Measurements from ENCODE around the gene TALDO1.

The TALDO1 gene

DNA sequence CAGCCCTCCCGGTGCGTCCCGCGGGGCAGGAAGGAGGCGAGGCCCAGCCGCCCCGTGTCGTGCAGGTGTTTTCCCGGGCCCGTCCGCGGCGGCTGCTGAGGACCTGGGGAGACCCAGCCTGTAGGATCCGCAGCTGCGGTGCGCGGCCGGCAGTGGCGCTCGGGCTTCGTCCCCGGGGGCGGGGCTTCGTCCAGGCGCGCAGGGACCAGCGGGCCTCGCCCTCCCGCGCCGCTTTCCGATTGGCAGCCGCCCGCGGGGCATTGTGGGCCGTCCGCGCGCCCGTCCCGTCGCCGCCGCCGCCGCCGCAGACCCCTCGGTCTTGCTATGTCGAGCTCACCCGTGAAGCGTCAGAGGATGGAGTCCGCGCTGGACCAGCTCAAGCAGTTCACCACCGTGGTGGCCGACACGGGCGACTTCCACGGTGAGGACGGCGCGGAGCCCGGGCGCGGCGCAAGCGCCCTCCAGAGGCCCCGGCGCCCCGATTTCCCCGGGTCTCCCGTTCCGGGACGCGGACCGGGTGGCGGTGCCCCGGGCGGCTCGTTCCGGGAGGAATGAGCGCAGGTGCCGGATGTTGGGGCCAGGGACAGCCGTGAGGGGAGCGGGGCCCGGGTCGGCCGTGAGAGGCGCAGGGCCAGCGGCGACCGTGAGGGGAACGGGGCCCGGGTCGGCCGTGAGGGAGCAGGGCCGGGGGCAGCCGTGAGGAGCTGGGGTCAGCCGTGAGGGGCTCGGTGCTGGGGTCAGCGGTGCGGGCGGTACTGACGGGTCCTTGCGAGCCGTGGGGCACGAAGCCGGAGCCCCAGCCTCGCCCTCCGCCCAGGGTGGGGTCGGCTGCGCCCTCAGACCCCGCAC lies at the start of gene TALDO1:
TALDO1 (plus strand) TSS at position 307 of the 849 bp plus-strand sequence; CDS start at position 325, 18 bp downstream.
- Mint-ChIP-seq H3K27ac (peak within 1 kb of the TSS; percentile 82), H3K36me3 (ENCODE audit: low read depth) (no peaks in the 10 kb centered on the region), H3K4me3 (peak within 1 kb of the TSS; percentile 86), H3K27me3 (ENCODE audit: low read depth) (no peaks in the 10 kb centered on the region), H3K4me1 (ENCODE audit: low read depth) (peaks cover 17% of the 10 kb centered on the region), H3K9me3 (no peaks in the 10 kb centered on the region)

DNA sequence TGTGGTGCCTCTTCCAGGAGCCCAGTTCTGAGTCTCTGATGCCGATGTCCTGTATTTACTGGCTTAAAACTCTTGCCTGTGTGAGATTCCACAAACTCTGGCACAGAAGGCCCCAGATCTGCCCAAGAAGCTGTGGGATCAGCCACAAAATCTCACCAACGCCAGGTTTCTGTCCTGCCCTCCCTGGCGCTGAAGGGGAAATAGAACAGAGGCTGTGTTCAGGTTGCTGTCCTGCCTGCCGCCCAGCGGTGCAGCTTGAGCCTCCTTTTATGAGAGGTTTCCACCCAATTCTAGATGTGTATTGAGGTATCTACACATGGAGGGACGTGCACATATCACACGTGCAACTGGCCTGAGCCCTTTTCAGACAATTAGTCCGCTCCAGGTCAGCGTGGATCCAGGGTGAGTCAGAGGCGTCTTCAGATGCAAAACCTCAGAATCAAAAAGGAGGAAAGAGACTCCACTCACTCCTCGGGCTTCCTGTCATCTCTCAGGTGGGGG lies 49.4 kb upstream of the TALDO1 start:
- H3K4me3 Mint-ChIP-seq = no peak overlapping the region
- no peaks in the 10 kb centered on the region for H3K9me3 Mint-ChIP-seq
- H3K36me3 Mint-ChIP-seq (ENCODE audit: low read depth) = peaks cover 7% of the 10 kb centered on the region
- peak overlapping the region; percentile 67 for H3K27ac Mint-ChIP-seq
- no peaks in the 10 kb centered on the region for H3K27me3 Mint-ChIP-seq (ENCODE audit: low read depth)
- H3K4me1 Mint-ChIP-seq (ENCODE audit: low read depth) = peaks cover 22% of the 10 kb centered on the region

DNA sequence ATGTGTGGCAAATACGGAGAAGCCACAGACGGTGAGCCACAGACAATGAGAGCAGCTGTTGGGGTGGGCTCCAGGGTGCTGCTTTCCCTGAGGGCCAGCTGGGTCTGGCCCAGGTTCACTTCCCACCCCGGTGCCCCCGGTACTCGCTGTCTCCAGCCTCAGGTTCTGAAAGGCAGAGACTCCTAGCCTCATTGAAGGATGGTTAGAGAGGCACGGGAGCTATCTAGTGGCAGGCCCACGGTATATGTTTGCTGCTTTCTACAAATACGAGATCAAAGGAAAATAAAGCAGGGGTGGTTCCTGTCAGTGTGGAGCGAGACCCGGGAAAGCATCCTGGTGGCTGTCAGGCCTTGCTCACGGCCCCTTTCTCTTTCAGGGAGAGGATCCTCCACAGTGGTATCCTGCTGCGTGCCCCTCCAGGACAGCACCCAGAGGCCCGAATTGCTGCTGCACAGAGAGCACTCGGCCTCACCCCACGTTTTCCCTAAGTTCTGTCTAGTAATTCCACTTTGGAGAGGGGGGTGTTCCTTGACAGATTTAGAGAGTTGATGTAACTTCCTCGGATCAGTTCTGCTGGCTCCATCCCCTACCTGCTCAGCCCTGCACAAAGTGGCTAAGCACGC lies 48.7 kb upstream of the TALDO1 start:
- H3K27me3 Mint-ChIP-seq (ENCODE audit: low read depth) = no peaks in the 10 kb centered on the region
- no peaks in the 10 kb centered on the region for H3K9me3 Mint-ChIP-seq
- H3K36me3 Mint-ChIP-seq (ENCODE audit: low read depth) = peaks cover 7% of the 10 kb centered on the region
- no peak overlapping the region for H3K4me3 Mint-ChIP-seq
- H3K27ac Mint-ChIP-seq = no peak overlapping the region
- peaks cover 15% of the 10 kb centered on the region for H3K4me1 Mint-ChIP-seq (ENCODE audit: low read depth)

- H3K36me3 Mint-ChIP-seq (ENCODE audit: low read depth) = peaks cover 7% of the 10 kb centered on the region
- peaks cover 13% of the 10 kb centered on the region for H3K4me1 Mint-ChIP-seq (ENCODE audit: low read depth)
- no peak overlapping the region for H3K27ac Mint-ChIP-seq
- H3K4me3 Mint-ChIP-seq = no peak overlapping the region
- H3K9me3 Mint-ChIP-seq = no peaks in the 10 kb centered on the region
- no peaks in the 10 kb centered on the region for H3K27me3 Mint-ChIP-seq (ENCODE audit: low read depth)
Observed at GRCh38 chr11:699116-699508, 48.2 kb upstream of the TALDO1 start.

DNA sequence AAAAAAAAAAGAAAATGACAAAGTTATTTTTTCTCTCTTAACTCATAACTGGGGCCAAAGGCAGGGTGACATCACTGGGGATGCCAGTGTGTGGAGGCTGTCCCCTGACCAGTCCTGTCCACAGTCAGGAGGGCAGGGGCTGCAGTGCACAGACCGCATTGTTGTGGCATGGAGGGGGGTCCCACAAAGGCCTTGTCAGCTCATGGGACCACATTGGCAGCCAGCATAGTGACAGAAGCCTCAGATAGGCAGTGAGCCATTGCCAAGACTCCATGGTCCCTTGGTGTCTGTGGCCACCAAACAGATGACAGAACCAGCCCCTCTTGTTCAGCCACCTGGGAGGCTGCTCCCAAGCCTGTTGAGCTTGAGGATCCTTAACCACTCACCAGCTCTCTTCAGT lies 47.5 kb upstream of the TALDO1 start:
- H3K9me3 Mint-ChIP-seq = no peaks in the 10 kb centered on the region
- no peak overlapping the region for H3K4me3 Mint-ChIP-seq
- peaks cover 13% of the 10 kb centered on the region for H3K4me1 Mint-ChIP-seq (ENCODE audit: low read depth)
- H3K27me3 Mint-ChIP-seq (ENCODE audit: low read depth) = no peaks in the 10 kb centered on the region
- peaks cover 7% of the 10 kb centered on the region for H3K36me3 Mint-ChIP-seq (ENCODE audit: low read depth)
- H3K27ac Mint-ChIP-seq = no peak overlapping the region

DNA sequence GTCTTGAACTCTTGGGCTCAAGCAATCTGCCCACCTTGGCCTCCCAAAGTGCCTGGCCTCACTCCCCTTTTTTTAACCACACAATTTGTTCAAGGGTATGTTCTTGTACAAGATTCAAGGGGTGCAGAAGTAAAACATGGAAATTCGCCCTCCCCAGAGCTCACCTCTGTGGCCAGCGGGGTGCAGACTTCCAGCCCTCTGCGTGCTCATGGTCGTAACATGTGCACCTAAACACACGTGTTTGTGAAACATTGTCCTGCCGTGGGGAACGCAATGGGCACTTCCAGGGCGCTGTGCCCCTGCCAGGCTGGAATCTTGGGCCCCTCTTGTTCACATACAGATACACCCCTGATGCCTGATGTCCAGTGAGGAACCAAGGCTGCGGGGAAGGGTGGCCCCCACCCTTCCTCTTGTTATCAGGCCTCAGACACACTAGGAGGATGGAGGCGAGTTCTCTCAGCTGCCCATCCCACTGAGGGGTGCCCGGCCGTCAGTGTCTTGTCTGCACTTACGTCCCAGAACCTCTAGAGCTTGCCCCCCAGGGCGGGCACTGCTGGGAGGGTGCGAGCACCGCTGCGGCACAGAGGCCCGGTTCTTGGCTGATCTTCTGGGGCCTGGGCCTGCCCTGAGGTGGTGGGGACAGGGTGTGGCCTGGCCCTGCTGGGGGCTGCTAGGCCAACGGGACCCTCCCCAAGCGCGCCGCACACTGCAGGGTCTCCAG lies 45.4 kb upstream of the TALDO1 start:
- H3K27me3 Mint-ChIP-seq (ENCODE audit: low read depth) = peaks cover 3% of the 10 kb centered on the region
- H3K4me3 Mint-ChIP-seq = no peak overlapping the region
- H3K27ac Mint-ChIP-seq = no peak overlapping the region
- no peaks in the 10 kb centered on the region for H3K9me3 Mint-ChIP-seq
- peaks cover 7% of the 10 kb centered on the region for H3K4me1 Mint-ChIP-seq (ENCODE audit: low read depth)
- peaks cover 7% of the 10 kb centered on the region for H3K36me3 Mint-ChIP-seq (ENCODE audit: low read depth)

DNA sequence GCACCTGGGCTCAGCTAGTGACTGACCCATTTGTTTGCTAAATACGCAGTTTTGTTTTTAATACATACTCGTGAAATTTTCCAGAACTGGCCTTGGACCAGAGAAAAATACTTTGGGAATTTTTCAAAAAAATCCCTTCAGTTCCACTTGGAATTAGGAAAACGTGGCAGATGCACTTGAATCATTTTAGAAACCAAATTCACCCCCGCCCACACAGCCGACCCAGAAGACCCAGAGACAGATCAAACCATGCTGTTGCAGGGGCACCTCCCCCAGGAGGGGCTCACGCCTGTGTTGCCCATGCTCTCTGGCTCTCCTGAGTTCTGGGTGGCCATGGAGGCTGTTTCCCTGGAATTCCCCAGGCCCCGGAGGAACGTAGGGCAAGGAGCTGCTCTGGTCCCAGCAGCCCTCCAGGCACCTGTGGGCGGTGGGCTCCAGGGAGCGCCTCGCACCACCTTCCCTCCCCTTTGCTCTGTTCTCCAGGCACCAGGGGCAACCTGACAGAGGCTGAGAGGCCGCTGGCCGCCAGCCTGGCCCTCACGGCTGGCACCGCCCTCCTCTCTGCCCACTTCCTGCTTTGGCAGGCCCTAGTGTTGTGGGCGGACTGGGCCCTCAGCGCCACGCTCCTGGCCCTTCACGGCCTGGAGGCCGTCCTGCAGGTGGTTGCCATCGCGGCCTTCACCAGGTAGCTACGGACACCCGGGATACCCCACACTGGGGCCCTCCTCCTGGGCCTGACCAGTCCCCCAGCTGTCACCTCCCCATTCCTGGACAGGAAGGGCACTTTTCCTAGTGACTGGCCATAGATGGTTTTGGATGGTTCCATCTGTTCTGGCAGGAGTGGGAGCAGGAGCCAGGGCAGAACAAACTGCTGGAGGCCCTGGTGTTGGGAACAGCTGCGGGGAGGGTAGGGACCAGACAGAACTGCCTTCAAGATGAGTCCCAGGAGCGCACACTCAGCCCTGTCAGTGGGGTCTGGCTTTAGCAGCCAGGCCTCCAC lies 44.5 kb upstream of the TALDO1 start:
- no peak overlapping the region for H3K27ac Mint-ChIP-seq
- H3K4me1 Mint-ChIP-seq (ENCODE audit: low read depth) = peaks cover 5% of the 10 kb centered on the region
- no peaks in the 10 kb centered on the region for H3K9me3 Mint-ChIP-seq
- H3K4me3 Mint-ChIP-seq = no peak overlapping the region
- H3K27me3 Mint-ChIP-seq (ENCODE audit: low read depth) = peaks cover 11% of the 10 kb centered on the region
- peaks cover 7% of the 10 kb centered on the region for H3K36me3 Mint-ChIP-seq (ENCODE audit: low read depth)

- Mint-ChIP-seq H3K27me3 (ENCODE audit: low read depth) (peaks cover 13% of the 10 kb centered on the region), H3K4me1 (ENCODE audit: low read depth) (no peaks in the 10 kb centered on the region), H3K9me3 (no peaks in the 10 kb centered on the region), H3K36me3 (ENCODE audit: low read depth) (peaks cover 5% of the 10 kb centered on the region), H3K27ac (no peak overlapping the region), H3K4me3 (no peak overlapping the region)
Observed at GRCh38 chr11:703506-703905, 43.8 kb upstream of the TALDO1 start.

- Mint-ChIP-seq H3K4me3 (no peak overlapping the region), H3K9me3 (no peaks in the 10 kb centered on the region), H3K27ac (no peak overlapping the region), H3K36me3 (ENCODE audit: low read depth) (peaks cover 5% of the 10 kb centered on the region), H3K4me1 (ENCODE audit: low read depth) (no peaks in the 10 kb centered on the region), H3K27me3 (ENCODE audit: low read depth) (peaks cover 13% of the 10 kb centered on the region)
Observed at GRCh38 chr11:704228-704674, 43.0 kb upstream of the TALDO1 start.

DNA sequence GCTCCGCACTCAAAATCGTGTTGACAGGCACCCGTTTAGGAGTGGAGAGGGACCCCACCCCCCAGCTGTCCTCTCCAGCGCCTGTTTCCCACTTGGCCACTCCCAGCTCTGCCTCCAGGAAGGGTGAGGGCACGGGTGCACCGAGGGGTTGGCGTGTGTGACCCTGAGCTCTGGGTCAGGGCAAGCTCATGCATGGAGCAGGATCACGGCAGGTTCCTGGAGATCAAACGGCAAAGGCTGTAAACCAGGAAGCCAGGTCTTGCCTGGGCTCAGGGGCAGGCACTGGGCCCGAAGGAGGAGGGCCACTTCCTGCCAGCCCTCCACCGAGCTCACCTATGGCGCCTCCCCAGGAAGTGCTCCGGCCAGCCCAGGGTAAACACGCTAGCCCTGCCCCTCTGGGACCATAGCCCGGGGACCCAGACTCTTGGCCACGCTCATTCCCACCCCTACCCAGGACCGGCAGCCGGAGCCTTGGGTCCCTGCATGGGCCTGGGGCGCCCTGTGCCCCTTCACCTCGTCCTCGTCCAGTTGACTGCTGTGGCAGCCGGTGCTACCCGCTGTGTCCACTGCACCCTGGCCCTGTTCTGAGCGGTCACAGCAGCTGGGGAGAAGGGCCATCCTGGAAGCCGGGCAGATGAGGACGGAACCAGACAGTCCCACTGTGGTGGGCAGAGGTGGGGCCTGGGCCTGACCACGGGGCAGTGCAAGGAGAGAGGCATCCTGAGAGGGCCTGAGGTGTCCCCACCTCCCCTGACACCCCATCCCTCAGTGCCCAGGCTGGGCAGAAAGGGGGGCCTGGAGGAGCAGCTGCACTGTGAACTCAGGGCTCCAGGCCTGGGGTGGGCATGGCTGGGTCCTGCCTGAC lies 42.3 kb upstream of the TALDO1 start:
- Mint-ChIP-seq H3K27me3 (ENCODE audit: low read depth) (peaks cover 13% of the 10 kb centered on the region), H3K27ac (no peak overlapping the region)

GRCh38 chr11:705646-706438 lies 41.4 kb upstream of the TALDO1 start, which contains the start of gene EPS8L2:
EPS8L2 (plus strand) TSS chr11:706231; CDS start chr11:709408, 3,177 bp downstream.
- H3K4me3 Mint-ChIP-seq = no peak within 1 kb of the TSS
- H3K27ac Mint-ChIP-seq = no peak within 1 kb of the TSS
- H3K4me1 Mint-ChIP-seq (ENCODE audit: low read depth) = peaks cover under 1% of the 10 kb centered on the region
- H3K27me3 Mint-ChIP-seq (ENCODE audit: low read depth) = peaks cover 17% of the 10 kb centered on the region
- no peaks in the 10 kb centered on the region for H3K36me3 Mint-ChIP-seq (ENCODE audit: low read depth)
- H3K9me3 Mint-ChIP-seq = no peaks in the 10 kb centered on the region

More for the DNA sequence above, 42.3 kb upstream of the TALDO1 start:
- H3K36me3 Mint-ChIP-seq (ENCODE audit: low read depth) = peaks cover 5% of the 10 kb centered on the region
- no peak overlapping the region for H3K4me3 Mint-ChIP-seq
- no peaks in the 10 kb centered on the region for H3K9me3 Mint-ChIP-seq
- H3K4me1 Mint-ChIP-seq (ENCODE audit: low read depth) = no peaks in the 10 kb centered on the region

- H3K36me3 Mint-ChIP-seq (ENCODE audit: low read depth) = no peaks in the 10 kb centered on the region
- peaks cover 2% of the 10 kb centered on the region for H3K4me1 Mint-ChIP-seq (ENCODE audit: low read depth)
- peaks cover 17% of the 10 kb centered on the region for H3K27me3 Mint-ChIP-seq (ENCODE audit: low read depth)
- no peaks in the 10 kb centered on the region for H3K9me3 Mint-ChIP-seq
- H3K27ac Mint-ChIP-seq = no peak overlapping the region
- H3K4me3 Mint-ChIP-seq = no peak overlapping the region
Observed at GRCh38 chr11:706439-706956, 40.8 kb upstream of the TALDO1 start.

Data from T-helper 1 cell treated with Interleukin-12 subunit alpha and Interleukin-12 subunit beta and Interleukin-4 antibody, amounts not matched to agents 30 μg/mL and 1 μg/mL, for 36 hours (primary cell).